HG03457 (cell line): ENCODE results near the gene TENM4.

Experiments used
- ATAC-seq: cut with Tn5 transposase; IDR thresholded peaks from one replicate; pipeline ENCODE4 v1.9.1; 2021; ENCODE audit warnings: moderate number of reproducible peaks; ENCODE audit not compliant: unreplicated experiment

The TENM4 gene

DNA sequence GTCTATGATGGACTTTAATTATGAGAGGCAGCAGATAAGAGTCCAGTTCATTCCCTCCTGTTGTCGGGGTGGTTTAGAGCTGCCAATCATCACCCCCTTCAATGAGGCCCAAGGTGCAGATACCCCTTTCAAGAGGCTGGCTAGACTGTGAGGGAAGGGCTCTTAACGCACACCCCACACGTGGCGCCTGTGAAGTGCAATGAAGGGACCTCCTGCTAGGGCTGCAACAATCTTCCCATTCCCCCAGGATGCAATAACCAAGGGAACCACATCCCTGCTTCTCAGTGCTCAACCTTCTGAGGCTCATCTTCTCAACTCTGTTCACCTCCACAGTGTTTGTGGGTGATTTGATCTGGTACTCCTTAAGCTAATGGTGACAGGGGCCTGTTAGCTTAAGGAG lies 19.0 kb downstream of the TENM4 start:
- no peak for ATAC-seq

DNA sequence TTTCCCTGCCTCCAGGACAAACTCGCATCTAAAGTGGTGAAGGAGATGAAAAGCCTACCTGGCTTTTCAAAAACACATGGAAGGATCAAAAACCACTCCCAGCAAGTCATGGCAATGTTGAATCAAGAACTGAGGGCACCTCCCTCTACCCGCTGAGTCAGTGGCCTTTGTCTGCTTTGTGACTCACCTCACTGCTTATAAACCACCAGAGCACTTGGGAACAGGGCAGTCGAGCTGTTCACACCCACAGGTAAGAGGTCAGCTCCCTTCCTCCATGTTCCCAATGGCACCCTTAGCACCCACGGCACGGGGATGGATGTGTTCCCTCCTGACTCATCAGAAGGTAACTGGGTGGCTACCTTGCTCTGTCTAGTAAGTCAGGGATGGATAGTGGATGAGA lies 21.7 kb downstream of the TENM4 start:
- ATAC-seq = no peak

DNA sequence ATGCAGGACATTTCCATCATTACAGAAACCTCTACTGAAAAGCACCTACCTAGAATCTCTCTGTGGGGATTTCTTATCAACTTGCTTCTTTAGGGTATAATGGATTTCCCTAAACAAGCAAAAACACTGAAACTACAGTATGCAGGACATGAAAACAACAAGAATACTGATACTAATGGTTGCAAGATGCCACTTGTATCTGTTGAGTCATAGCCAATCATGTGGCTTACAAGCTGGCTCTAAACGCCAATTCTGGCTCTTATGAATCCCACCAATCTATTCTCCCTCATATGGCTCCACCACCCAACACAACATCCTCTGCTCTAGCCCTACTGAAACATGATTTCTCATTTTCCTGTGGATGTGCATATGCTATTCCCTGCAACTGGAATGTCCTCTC lies 22.6 kb downstream of the TENM4 start:
- ATAC-seq = no peak

DNA sequence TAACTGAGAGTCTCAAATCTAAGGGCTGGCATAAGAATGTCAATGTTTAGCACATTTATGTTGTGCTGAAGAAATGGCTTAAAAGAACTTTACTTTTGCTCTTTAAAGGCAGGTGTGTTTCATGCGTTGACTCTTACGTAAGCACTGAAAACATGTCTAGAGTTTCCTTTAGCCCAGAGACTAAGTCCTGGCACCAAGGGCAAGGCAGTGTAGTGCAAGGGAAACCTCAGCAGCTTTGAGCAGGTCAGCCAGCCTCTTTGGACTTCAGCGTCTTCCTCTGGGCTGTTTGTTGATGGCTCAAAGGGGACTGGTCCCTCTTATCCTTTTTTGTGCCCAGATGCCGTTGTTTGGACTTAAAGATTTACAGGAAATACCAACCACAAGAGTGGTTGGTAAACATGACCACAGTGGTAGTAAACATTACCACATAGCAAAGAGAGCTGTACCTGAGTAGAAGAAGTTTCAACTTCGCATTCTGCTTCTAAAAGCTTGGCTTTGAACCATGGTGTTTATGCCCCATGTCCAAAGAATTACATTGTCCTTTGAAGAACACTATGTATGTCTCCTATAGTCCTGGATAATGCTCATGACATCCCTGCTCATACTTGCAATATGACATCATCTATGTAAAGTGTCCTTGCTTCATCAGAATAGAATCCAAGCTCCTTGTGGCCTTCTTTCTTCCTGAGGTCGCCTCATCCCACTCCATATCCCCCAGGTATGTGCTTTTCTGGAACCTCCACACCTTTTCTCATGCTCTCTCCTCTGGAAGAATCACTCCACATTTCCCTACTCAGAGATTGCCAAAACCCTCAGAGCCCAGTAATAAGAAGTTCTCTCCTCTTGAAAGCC lies 23.5 kb downstream of the TENM4 start:
- ATAC-seq = no peak

DNA sequence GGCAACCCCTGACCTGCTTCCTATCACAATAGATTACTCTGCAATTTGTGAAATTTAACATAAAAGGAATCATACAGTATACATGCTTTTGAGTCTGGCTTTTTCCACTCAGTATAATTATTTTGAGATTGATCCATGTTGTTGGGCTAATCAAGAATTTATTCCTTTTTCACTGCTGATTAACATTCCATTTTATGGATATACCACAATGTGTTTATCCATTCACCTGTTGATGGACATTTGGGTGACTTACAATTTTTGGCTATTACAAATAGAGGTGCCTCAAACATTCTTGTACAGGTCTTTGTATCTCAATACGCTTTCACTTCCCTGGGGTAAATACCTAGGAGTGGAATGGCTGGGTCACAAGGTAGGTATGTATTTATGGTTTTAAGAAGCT lies 24.9 kb downstream of the TENM4 start:
- no peak for ATAC-seq

DNA sequence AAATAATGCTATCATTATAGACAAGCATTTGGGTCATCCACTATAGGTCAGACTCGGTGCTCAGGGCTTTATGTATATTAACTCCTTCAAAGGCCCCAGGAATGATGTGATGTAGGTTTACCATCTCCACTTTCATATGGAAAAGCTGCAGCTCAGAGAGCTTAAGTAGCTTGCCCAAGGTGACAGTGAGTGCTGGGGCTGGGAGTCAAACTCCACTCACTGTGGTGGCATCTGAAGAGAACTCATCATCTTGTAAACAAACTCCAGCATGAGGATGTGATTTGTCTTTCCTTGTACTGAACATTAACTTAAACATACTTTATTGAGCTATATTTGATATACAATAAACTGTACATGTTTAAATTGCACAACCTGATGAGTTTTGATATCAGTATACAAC lies 25.4 kb downstream of the TENM4 start:
- ATAC-seq = no peak

DNA sequence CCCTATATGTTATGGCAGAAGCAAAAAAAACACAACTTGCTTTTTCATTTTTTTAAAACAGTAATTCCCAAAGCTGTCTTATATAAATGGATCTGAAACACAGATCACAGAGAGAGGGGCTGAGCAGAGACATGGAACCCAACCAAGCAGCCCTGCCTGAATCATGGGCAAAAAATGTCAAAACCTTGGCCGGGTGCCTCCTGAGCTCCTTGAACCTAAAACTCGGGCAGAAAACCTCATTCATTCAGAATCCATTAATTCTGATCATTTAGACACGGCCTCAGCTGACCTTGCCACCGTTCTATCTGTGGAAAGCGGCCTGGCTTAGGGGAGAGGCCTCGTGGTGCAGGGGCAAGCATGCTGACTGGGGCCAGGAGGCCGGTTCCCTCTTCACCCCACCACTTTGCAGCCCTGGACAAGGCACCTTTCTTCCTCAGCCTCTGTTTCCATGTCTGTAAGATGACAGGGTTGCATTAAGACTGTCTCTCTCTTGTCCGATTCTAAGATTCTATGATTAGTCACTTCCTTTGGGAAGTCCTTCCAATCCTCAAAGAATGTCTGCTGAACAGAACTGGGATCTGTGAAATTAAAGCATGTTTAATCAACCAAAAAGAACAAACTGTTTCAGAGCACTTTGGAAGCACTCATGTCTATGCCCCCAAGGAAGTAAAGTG lies 26.0 kb downstream of the TENM4 start:
- ATAC-seq = no peak

DNA sequence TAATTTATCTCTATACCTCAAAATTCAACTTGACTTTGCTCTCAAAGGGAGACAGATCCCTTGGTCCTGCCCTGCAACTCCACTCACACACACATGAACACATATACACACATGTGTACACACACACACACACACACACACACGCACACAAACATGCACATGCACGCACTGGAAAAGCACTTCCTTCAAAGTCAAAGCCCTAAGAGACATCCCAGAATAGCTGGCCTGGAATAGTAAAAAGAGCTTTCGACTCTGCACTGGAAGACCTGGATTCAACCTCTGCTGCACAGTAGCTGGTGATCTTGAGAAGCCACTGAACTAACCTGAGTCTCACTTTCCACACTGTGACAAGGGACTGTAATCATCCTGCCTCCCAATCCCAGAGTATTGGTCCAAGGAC lies 26.8 kb downstream of the TENM4 start:
- ATAC-seq = no peak

DNA sequence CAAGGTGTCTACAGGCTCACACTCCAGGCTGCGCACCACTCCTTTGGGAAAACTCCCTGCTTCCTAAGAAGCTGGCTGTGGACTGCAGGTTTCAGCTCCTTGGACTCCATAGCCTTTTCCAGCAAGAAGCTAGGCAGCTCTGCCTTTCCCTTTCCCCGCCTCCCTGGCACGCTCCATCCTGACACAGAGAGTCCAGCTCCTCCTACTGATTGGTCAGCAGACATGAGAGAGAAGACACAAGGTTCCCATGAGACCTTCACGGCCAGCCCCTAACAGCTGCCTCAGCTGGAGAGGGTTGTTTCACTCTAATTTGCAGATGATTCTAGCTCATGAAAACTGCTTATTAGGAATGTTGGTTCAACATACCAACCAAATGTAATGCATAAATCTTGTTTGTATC lies 27.6 kb downstream of the TENM4 start:
- no peak for ATAC-seq

DNA sequence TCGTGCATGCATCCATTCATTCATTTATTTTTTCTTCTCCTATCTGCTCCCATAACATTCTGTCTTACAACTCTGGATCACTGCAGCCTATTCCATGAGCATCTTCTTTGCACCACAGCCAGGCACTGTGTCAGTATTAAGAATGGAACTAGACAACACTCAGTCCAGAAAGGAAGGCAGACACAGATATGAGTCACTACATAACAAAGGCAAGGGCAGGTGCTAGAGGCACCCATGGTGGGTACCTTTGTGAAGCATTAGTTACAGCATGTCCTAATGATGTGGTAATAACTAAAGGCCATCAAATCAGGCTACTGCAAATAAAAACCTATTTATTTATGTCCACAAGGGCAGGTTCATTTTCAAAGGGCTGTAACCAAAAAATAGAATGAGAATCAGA lies 28.1 kb downstream of the TENM4 start:
- no peak for ATAC-seq

DNA sequence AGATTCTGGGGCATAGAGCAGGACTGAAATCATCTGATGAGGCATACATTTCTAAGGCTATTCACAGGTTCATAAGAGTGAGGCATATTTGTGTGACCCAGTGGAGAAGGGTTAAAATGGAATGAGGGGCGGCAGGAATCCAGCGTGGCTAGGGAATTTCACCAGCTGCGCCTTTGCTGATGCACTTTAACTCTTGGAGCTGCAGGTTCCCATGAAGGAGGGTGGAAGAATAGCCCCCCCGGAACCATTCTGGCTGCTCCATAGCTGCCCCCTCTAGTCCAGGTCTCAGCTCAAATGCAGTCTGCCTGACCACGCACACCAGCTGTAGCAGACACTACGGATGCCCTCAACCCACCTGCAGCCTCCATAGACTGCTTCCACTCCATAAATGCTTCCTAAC lies 31.5 kb downstream of the TENM4 start:
- ATAC-seq = no peak

DNA sequence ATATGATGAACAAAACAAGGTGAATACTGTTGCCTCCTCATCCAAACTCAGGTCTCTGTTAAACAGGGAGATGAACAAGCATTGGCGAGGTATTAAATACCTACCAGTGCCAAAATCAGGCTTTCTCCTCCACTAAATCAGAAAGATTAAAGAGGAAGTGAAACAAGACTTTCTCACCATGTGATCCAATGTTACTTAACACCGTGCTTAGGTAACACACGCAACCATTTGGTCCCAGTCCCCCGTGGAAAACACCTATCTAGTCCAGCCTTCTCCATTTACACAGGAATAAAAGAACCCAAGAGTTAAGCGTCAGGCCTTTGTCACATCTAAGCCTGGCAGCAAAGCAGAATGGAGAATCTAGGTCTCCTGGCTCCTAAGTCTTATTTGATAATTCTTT lies 34.5 kb downstream of the TENM4 start:
- ATAC-seq = peak; percentile 90

DNA sequence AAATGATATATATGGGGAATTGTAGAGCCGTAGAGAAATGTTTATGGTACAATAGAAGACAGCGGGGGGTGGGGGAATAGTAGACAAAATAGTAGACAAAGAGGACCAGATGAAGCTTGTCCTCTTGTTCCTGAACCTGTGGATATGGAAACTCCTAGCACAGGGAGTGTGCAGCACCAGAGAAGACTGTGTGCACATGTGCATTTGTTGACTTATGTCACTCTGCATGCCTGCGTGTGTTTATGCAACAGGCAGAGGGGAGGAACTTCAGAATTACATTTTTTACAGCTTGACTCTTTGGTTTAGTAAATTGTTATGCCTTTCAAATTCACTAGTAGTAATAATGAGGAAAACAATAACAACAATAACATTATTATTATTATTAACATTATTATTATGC lies 36.0 kb downstream of the TENM4 start:
- no peak for ATAC-seq

DNA sequence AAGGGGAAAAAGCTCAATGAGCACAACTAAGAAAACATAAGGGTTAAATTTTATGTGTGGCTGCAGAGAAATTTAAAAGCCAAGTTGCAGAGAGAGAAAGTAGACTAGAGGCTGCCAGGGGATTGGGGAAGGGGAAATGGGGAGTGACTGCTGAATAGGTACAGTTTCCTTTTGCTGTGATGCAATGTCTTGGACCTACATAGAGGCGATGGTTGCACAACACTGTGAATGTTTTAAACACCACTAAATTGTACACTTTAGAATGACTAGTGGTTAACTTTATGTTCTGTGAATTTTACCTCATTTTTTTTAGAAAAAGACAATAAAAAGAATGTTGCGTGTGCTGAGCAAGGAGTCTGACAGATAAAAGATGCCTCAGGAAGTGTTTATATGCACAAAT lies 36.5 kb downstream of the TENM4 start:
- ATAC-seq = no peak

DNA sequence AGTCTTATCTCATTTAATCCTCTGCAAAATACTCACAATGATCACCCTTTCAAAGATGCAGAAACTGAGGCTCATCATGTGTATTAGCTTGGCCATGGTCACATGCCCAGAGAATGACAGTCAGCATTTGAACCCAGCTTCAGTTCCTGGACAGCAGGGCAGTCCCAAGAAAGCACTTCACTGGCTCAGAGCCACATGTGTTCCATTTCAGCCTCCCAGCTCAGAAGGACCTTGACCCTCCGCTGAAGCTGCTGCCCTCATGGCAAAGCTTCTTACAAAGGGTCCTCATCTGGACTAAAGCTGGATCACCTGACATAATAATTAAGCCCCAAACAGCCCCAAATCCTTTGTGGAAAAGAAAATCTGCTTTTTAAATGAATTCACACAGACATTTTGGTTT lies 37.0 kb downstream of the TENM4 start:
- ATAC-seq = no peak

DNA sequence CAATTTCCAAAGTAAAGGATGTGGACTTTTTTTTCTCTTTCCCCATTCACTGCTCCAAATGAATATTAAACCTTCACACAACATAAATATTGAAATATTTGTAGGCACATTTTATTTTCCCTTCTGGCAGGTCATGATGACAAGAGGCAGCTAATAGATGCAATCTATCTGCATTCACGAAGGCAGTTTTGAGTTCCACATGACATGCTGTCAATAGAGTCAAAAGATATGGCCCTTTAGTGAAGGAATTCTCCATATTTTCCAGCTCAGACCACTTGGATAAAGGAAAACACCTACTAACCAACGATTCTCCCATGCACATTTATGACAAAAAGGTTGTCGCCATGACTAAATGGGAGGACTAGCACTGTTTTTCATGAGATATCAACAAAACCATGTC lies 37.9 kb downstream of the TENM4 start:
- ATAC-seq = no peak

DNA sequence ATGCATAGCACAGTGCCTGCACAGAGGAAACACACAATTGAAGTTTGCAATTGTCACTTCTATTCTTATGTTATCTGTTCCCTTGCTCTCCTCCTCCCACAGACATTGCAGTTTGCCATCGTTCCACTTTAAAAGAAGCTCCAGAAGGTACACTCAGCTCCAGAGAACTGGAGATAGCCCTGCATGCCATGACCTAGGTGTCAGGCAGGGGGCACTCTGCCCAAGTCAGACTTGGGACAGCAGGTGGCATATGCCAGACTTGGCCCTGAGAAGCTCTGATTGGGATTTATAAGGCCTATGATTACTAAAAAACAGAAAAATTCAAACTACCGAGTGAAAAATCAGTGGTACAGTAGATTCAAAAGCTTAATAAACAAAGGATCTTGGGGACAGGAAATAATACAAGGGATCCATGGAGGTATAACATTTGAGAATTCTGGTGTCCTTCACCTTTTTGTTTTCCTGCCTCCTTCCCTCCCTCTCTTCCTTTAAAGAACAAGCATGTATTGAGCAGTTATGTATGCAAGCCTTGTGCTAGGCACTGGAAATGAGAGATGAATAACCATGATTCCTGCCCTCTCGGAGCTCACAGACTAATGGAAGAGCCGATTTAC lies 40.0 kb downstream of the TENM4 start:
- ATAC-seq = peak; percentile 65

DNA sequence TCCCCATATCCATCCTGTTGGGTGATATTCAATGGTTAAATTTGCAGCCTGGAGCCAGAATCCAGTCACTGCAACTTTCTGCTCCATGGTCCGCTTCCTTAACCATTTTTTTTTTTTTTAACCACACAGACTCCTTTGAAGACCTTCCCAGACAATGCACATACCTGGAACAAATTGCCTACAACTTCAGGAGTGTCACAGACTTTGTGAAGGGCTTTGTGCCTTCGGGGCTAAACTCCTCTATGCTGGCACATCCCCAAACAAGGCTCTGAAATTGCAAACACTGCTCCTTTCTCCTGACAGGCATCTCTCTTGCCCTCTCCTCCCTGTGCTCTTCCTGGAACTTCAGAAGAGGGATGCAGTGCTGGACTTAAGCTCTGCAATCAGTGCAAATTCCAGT lies 40.6 kb downstream of the TENM4 start:
- ATAC-seq = no peak

DNA sequence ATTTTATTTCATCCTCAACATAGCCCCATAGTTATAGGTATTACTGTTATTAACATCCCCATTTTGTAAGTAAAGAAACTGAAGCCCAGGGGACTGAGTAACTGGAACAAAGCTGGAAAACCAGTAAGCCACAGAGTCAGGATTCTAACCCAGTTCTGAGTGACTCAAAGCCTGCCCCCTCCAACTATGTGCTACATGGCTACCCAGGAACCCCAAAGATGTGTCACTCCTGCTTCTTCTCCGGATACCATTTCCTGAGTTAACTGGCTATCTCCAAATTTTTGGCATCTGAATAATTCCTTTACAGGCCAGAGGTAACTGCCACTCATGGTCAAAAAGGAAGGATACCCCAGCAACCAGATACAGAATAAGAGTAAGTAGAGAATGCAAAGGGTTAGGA lies 43.6 kb downstream of the TENM4 start:
- ATAC-seq = no peak

DNA sequence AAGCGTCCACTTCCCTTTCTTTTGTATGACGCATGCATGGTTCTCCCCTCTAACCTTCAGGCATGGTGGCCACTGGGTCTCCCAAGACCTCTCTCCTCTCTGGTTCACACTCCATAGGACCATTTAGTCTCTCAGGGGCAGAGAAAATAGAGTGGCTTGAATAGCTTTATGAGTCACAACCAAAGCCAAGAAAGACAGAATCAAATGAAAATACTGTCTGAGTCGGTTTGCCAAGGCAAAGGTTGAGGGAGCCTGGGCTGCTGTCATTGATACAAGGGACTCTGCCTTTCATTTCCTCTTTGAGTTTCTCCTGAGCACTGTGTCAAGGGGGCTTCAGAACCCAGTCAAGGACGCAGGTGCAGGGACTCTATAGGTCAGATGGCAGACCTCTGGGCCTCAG lies 44.2 kb downstream of the TENM4 start:
- ATAC-seq = no peak

DNA sequence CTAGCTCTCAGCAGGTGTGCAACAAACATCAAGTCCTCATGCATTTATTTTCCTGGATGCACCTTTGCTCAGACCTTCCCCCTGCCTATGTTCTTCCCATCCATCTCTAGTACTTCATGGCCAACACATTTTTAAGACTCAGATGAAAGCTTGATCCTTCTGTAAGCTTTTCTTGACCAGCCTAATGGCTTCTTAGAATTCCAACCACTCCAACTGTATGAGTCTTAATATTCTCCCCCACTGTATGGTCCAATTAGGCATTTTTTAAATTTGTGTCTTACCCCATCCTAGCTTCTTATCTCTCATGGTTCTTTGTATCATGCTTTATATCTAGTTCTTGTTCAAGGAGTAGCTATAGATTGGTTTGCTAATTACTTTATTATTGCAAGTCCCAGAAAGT lies 44.8 kb downstream of the TENM4 start:
- ATAC-seq = no peak

DNA sequence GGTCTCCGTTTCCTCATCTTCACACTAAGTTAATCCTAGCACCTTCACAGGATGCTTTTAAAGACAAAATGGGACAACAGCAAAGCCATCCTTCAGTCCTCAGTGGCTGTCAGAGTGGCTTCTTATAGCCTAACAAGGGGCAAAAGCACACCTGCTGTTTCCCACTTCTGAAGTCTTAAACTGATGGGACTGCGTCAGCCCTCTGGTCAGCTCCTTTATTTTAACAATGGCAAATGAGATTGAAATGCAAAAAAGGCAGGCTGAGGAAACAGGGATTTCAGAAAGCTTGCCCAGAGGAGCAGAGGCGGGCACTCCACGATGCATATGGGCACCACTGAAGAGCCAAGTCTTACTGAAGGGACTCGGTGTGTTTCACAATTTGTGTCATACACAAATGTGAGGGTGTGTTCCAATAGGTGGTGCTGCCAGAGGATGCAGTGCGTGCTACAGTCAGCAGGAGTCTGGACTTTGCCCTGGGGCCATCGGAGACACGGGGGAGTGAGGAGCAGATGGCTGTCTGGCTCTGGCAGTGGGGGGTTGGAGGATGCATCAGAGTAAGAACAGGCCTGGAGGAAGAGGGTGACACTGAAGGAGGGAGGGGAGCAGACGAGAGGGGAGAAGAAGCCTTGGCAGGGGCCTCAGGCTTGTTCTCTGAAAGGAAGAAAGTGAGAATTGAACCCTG lies 47.3 kb downstream of the TENM4 start:
- no peak for ATAC-seq
